Large intestine (tissue), 12 donors: Measurements from ENCODE around the gene DISP3. TPM values are rescaled to one million over a fixed set of nuclear protein-coding genes. Genes with fewer than 3 reads are reported as not detected.

Source experiments
- DNase-seq, 2 donors: peaks; one replicate each; pipeline versions ENCODE4 v3.0.0 to v3.0.0-alpha.2; 2013
- H3K27ac ChIP-seq: one replicate; pipeline ENCODE4 v1.5.1; 2013; ENCODE audit warnings: low read length
- H3K27me3 ChIP-seq: 2 replicates; pipeline ENCODE4 v1.6.1; 2013; ENCODE audit warnings: low read length; ENCODE audit not compliant: control insufficient read depth, insufficient read depth
- H3K36me3 ChIP-seq: 2 replicates; pipeline ENCODE4 v1.6.1; 2013; ENCODE audit warnings: low read length; ENCODE audit not compliant: control insufficient read depth, insufficient read depth
- H3K4me1 ChIP-seq: one replicate; pipeline ENCODE4 v1.6.1; 2013; ENCODE audit warnings: low read length; ENCODE audit not compliant: control insufficient read depth, insufficient read depth
- H3K4me3 ChIP-seq: one replicate; pipeline ENCODE4 v1.5.1; 2013; ENCODE audit warnings: low read length
- H3K9me3 ChIP-seq: one replicate; pipeline ENCODE4 v1.6.1; 2013; ENCODE audit warnings: mild to moderate bottlenecking, low read depth, low read length, moderate library complexity; ENCODE audit not compliant: control insufficient read depth
- WGBS: methylation state at CpG from one replicate; pipeline ENCODE4 v1.1.5; 2013; ENCODE audit warnings: low lambda C conversion rate; ENCODE audit not compliant: insufficient coverage; 5-methylcytosine and 5-hydroxymethylcytosine counted together
- long read RNA-seq, 11 donors: transcript quantifications; one replicate each; lab custom pipeline, GENCODE V29; 2026
- polyA plus RNA-seq: library from polyadenylated mRNA; unstranded; fragments of 120-200 nt; gene quantifications from one replicate; pipeline ENCODE4 v1.2.1, GENCODE V29; 2013

DISP3 gene
- 0.76 TPM for polyA plus RNA-seq
- long read RNA-seq, donor 1 = 0 reads
- long read RNA-seq, donor 2 = 0 reads
- long read RNA-seq, donor 3 = 0 reads
- long read RNA-seq, donor 4 = 0 reads
- long read RNA-seq, donor 5 = 0 reads
- long read RNA-seq, donor 6 = 0 reads
- long read RNA-seq, donor 7 = 0 reads
- long read RNA-seq, donor 8 = 0 reads
- long read RNA-seq, donor 9 = 0 reads
- long read RNA-seq, donor 10 = 0 reads
- long read RNA-seq, donor 11 = 0 reads

DNA sequence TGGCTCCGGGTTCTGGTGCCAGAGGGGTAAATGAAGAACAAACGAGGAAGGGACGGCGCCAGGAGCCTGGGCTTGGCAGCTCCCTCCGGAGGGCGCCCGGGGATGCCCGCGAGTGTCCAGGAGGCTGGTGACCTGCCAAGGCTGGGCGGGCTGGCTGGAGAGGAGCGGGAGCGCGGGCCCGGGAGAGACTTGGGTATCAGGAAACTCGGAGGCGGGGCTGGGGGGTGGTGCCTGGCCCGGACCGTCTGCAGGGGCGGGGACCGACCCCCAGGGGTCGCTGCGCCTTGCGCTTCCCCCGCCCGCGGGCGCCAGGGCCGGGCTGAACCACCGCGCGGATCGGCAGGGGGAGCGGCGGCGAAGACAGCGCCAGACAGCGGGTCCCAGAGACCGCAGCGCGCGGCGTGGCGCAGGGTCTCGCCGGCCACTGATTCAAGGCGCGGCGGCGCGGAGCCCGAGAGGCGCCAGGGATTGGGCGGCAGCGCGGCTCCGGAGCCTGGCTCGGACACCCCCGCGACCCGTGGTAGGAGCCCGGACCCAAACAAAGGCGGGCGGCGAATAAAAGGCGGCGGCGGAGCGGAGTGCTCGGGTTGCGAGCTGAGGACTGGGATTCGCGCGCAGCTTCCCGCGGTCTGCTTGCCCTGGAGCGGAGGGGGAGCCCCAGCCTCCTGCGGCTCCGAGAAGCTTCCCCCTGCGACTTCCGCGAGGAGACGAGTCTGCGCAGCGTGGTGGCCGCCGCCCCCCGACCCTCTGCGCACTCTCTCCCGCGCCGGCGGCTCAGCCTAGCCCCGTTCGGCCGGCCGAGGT lies at the start of gene DISP3:
TSS of gene DISP3 (plus strand) at position 585 of the 804 bp plus-strand sequence. CDS start 21,838 bp downstream, outside the sequence.
- peak; percentile 27 to 71 for DNase-seq
- peaks cover 59% of the 10 kb centered on the region for H3K27me3 ChIP-seq
- peak within 1 kb of the TSS; percentile 42 for H3K4me3 ChIP-seq
- no peak within 1 kb of the TSS for H3K27ac ChIP-seq
- H3K36me3 ChIP-seq = no peaks in the 10 kb centered on the region
- H3K4me1 ChIP-seq = no peaks in the 10 kb centered on the region
- no CpG with 5 or more reads among the region's 96 CpGs for WGBS
- peaks cover 9% of the 10 kb centered on the region for H3K9me3 ChIP-seq

DNA sequence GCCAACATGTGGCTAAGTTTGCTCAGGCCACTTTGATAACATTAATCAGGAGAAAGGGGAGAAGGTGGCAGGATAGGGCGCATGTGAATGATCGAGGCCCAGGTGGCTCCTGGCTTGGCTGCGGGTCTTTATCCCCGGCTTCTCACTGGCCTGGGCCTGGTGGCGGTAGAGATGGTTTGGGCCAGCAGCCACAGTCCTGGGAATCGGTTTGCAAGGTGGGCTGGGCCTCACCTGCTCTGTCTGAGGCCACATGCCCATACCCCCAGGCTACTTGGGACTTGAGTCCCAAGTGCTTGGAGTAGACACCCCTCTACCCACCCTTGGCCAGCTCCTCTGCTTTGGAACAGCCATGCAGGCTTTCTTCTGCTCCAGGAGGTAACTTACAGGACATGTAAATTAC lies 49.7 kb upstream of the DISP3 start:
- no peak for DNase-seq
- no peaks in the 10 kb centered on the region for H3K9me3 ChIP-seq
- H3K4me3 ChIP-seq = no peak overlapping the region
- no peaks in the 10 kb centered on the region for H3K36me3 ChIP-seq
- WGBS = no CpG with 5 or more reads among the region's 6 CpGs
- H3K27me3 ChIP-seq = peaks cover 3% of the 10 kb centered on the region
- H3K27ac ChIP-seq = no peak overlapping the region
- H3K4me1 ChIP-seq = no peaks in the 10 kb centered on the region

DNA sequence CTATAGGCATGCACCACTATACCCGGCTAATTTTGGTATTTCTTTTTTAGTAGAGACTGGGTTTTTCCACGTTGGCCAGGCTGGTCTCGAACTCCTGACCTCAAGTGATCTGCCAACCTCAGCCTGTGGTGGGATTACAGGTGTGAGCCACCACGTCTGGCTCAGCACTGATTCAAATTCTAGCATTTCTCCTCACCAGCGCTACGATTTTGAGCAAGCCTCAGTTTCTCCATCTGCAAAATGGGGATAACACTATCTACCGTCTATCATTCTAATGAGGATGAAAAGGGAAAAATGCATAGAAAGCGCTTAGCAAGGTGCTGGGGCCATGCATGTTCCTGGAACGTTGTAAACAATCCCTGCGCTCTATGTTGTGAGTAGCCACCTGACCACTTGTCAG lies 49.0 kb upstream of the DISP3 start:
- Histone ChIP-seq H3K27me3 (peaks cover 3% of the 10 kb centered on the region), H3K4me1 (no peaks in the 10 kb centered on the region), H3K27ac (no peak overlapping the region), H3K4me3 (no peak overlapping the region), H3K36me3 (no peaks in the 10 kb centered on the region), H3K9me3 (no peaks in the 10 kb centered on the region)
- DNase-seq = no peak
- no CpG with 5 or more reads among the region's 10 CpGs for WGBS

GRCh38 chr1:11431941-11432507 lies 46.9 kb upstream of the DISP3 start:
- Histone ChIP-seq H3K4me1 (no peaks in the 10 kb centered on the region), H3K27me3 (peaks cover 8% of the 10 kb centered on the region), H3K36me3 (no peaks in the 10 kb centered on the region), H3K9me3 (no peaks in the 10 kb centered on the region), H3K4me3 (no peak overlapping the region), H3K27ac (no peak overlapping the region)
- WGBS = no CpG with 5 or more reads among the region's 16 CpGs
- no peak for DNase-seq

DNA sequence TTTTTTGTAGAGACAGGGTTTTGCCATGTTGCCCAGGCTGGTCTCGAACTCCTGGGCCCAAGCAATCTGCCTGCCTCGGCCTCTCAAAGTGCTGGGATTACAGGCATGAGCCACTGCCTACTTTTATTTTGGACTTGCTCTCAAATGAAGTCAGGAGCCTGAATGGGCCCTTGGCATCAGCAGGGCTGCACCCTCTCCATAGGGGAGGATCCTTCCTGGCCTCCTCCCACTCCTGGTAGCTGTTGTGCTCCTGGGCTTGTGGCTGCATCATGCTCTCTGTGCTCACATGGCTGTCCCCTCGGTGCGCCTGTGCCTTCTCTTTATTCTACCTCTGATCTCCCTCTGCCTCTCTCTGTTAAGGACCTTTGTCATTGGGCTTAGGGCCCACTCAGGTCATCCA lies 46.4 kb upstream of the DISP3 start:
- no CpG with 5 or more reads among the region's 4 CpGs for WGBS
- Histone ChIP-seq H3K4me1 (no peaks in the 10 kb centered on the region), H3K27me3 (peaks cover 8% of the 10 kb centered on the region), H3K27ac (no peak overlapping the region), H3K36me3 (no peaks in the 10 kb centered on the region), H3K9me3 (no peaks in the 10 kb centered on the region), H3K4me3 (no peak overlapping the region)
- no peak for DNase-seq

GRCh38 chr1:11434501-11434900 lies 44.5 kb upstream of the DISP3 start:
- Histone ChIP-seq H3K4me3 (no peak overlapping the region), H3K27me3 (peaks cover 14% of the 10 kb centered on the region), H3K36me3 (no peaks in the 10 kb centered on the region), H3K4me1 (no peaks in the 10 kb centered on the region), H3K27ac (no peak overlapping the region), H3K9me3 (no peaks in the 10 kb centered on the region)
- no CpG with 5 or more reads among the region's 5 CpGs for WGBS
- DNase-seq = no peak

- H3K27me3 ChIP-seq = peaks cover 14% of the 10 kb centered on the region
- H3K4me1 ChIP-seq = no peaks in the 10 kb centered on the region
- H3K4me3 ChIP-seq = no peak overlapping the region
- 100% methylated on average over 3 of the region's 11 CpGs for WGBS
- no peaks in the 10 kb centered on the region for H3K9me3 ChIP-seq
- H3K36me3 ChIP-seq = no peaks in the 10 kb centered on the region
- H3K27ac ChIP-seq = no peak overlapping the region
- DNase-seq = no peak
These were observed 44.0 kb upstream of the DISP3 start for GRCh38 chr1:11434926-11435325.

- H3K27me3 ChIP-seq = peaks cover 21% of the 10 kb centered on the region
These were observed 40.0 kb upstream of the DISP3 start for GRCh38 chr1:11438996-11439395.

GRCh38 chr1:11441211-11441952 lies 37.6 kb upstream of the DISP3 start:
- no peak for DNase-seq
- H3K36me3 ChIP-seq = no peaks in the 10 kb centered on the region
- no peak overlapping the region for H3K27ac ChIP-seq
- 75% methylated on average over 1 of the region's 11 CpGs for WGBS
- peaks cover 40% of the 10 kb centered on the region for H3K27me3 ChIP-seq
- no peak overlapping the region for H3K4me3 ChIP-seq
- H3K4me1 ChIP-seq = no peaks in the 10 kb centered on the region
- no peaks in the 10 kb centered on the region for H3K9me3 ChIP-seq

More at GRCh38 chr1:11438996-11439395, 40.0 kb upstream of the DISP3 start:
- Histone ChIP-seq H3K36me3 (no peaks in the 10 kb centered on the region), H3K4me3 (no peak overlapping the region), H3K9me3 (no peaks in the 10 kb centered on the region), H3K4me1 (no peaks in the 10 kb centered on the region), H3K27ac (no peak overlapping the region)
- no CpG with 5 or more reads among the region's 7 CpGs for WGBS
- DNase-seq = no peak

DNA sequence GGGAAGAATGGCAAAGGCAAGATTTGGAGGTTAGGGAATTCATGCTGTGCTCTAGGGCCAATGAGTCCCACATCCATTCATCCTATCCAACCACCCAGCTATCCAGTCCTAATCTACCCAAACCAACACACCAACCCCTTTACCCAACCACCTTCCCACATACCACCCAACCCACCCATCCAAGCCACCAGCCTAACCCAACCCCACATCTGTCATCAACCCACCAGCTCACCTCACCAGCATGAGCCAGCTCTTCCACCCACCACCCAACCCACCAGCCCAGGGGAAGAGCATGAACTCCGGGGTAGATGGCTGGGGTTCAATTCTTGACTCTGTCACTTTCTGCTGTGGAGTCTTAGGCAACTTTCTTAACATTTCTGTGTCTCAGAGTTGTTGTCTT lies 35.9 kb upstream of the DISP3 start:
- Histone ChIP-seq H3K27me3 (peaks cover 44% of the 10 kb centered on the region), H3K4me1 (no peaks in the 10 kb centered on the region), H3K36me3 (no peaks in the 10 kb centered on the region), H3K4me3 (no peak overlapping the region), H3K27ac (no peak overlapping the region), H3K9me3 (no peaks in the 10 kb centered on the region)
- no peak for DNase-seq
- no CpG with 5 or more reads among the region's 1 CpG for WGBS
